Activated CD4-positive, alpha-beta T cell treated with anti-CD3 and anti-CD28 coated beads, Interleukin-10, Interleukin-2, amounts not matched to agents 100 ng/mL and 50 ng/mL, durations not matched to agents 16 hours and 8 hours (primary cell): ENCODE results near the gene TAF4B.
"Not testable (repeated sequence)": the region's sequence is repeated elsewhere in the genome, so short reads cannot be mapped to it uniquely, and the experiment has no call there.

ENCODE experiments used
- DNase-seq: peaks from one replicate; pipeline ENCODE4 v3.0.0-alpha.2; 2020

TAF4B gene

DNA sequence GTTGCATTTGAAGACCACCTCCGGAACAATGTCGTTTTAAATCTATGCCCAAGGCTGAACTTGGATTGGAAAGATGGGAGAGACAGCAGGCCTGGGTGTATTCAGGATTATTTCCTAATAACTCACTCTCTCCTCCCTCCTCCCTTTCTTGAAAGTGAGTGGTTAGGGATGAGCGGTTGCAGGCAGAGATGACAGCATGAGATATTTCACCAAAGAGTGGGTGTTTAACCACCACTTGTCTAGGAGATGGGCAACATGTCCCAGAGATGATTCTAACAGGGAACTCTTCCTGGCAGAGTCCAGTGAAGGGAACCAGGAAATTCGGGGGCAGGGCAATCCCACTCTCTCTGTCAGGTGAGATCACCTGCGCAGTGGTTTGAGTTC is 198.9 kb downstream of the TAF4B start:
- no peak for DNase-seq

DNA sequence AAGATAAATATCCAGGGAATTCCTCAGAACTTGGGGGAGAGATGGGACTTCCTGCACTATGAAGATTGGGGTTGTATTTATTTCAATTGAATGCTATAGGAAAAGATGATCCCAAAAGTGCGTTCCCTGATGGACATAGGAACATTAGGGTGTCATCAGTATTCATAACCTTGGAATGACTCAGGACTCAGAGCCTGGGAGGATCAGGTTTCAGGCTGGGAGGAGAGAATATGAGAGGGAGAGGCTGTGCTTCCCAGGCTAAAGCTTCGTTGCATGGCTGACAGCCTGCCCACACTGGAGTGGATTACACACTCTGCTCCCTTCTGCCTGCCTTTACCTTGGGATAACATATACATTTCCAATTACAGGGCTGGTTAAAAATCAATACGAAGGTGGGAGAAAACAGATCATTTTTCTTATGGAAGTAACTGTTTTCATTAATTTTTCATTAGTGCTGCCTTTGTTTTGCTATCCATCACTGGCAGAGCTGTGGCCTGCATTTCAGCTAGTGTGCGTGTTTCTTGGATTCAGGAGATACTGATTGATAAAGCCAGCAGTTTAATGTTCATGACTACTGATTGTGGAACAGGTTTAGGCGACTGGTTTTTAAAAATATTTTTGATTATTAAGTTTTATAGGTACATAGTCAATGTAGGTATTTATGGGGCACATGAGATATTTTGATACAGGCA is 203.4 kb downstream of the TAF4B start:
- no peak for DNase-seq

DNA sequence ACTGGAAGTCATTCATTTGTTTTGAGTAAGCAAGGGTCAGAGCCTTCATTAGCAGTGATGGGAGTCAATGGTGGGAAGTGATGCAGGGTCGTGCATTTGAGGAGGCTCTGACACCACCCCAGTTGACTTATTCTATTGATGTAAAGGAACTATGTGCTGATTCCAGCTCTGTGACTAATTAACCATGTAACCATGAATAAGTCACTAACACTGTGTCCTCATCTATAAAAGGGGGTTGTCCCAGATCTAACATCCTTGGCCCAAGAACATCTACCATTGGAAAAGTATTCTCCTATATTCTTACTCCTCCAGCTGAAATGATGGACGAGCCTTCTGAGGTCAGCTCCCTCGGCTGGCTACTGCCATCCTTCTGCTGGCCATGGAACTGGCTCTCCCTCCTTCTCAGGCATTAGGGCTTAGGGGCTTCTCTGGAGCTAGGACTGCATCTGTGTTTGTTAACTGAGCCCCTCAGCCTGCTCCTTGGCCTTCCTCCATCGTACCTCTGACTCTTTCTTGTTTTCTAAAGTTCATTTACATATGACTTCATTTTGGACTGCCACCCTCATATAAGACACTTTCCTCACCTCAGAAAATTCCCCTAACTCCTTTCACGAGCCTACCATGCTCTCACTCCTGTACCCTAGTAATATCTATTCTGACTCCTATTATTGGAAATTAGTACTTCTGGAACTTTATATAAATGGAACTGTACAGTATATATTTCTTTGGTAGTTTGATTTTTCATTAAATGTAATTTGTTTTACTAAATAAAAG is 206.6 kb downstream of the TAF4B start:
- no peak for DNase-seq

DNA sequence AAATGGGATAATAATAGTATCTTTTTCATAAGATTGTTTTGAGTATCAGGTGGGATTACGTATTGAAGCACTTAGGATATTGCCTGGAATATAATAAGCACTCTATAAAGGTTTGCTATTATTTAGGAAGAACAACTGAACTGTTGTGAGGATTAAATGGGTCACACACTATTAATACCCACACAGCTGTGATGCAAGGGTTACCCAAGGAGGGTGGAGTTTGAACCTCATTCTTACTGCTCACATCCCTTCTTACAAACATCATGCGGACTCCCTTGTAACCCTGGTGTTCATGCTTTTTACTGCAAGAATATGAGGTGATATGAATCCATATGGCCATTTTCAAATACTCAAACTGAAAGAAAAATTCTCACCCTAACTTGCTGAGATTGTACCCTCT is 208.6 kb downstream of the TAF4B start:
- no peak for DNase-seq

DNA sequence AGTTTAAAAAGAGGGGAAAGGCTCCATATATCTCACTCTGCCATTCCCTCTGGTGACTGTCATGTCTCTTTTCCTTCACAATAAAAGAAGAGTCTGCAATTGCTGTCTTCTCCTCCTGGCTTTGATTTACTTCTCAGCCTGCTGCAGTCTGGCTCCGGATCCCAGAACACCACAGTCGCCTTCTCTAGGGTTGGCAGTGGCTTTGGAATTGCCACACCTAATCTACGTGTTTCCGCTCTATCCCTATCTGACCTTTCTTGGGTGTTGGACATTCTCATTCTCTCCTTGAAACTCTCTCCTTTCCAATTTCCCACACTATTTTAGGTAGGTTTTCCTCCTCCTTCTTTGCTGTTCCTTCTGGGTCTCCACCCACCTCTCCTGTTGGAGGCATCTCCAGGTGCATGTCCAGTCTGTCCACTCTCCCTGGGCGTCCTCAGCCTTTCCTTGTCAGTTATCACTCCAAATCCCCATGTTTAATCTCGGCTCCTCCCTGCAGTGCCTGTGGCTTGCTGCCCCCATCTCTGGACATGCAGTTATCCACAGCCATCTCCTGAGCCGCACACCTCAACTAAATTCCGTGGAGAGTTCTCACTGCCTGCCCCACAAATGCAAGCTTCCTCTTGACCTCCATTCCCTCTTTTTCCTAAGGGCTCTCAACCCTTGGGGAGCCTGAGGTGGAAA is 209.3 kb downstream of the TAF4B start:
- DNase-seq, result no peak

DNA sequence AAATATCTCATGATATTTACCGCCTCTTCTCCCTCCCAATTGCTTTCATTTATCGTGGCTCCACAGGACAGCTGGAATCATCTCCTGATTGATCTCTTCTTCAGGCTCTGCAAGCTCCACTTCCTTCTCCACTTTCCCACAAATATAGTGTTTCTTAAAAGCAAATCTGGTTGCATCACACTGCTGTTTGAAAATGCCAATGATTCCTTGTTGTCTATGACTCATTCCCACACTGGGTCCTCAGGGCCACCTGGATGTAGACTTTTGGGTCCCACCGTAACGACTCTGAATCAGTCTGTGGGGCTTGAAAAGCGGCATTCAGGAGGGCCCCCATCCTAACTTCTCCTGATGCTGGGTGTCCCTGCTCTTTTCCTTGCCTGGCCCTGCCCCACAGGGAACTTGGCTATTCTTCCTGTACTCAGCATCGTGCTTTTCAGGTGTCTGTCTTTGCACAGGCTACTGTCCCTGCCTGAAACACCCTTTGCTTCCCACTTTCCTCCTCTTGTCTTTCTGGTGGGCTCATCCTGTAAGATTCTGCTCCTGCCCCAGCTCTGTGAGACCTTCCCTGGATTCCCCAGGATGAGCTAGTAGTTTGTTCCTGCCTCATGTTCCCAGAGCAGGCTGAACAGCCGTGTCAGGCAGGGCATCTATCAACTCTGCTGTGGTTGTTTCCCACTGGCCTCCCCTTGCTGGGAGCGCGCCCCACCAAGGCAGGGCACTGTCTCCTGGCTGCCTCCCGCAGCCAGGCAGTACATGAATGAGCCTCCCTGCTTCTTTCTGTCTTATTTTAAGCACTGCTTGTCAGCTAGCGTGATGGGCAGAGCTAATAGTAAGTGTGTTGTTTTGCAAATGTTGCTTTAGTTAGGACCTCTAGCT is 210.2 kb downstream of the TAF4B start:
- DNase-seq, result no peak

DNA sequence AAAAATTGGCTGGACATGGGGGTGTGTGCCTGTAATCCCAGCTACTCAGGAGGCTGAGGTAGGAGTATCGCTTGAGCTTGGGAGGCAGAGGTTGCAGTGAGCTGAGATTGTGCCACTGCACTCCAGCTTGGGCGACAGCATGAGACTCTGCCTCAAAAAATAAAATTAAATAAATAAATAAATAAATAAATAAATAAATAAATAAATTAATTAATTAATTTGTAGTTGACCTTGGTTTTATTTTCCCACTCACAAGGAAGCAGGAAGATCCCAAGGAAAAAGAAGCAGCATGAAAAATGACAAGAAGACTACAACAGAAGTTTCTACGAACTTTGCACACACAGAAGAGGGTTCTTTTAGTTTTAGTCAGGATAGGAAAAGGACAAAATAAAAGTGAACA is 211.4 kb downstream of the TAF4B start:
- DNase-seq, result not testable (repeated sequence)

DNA sequence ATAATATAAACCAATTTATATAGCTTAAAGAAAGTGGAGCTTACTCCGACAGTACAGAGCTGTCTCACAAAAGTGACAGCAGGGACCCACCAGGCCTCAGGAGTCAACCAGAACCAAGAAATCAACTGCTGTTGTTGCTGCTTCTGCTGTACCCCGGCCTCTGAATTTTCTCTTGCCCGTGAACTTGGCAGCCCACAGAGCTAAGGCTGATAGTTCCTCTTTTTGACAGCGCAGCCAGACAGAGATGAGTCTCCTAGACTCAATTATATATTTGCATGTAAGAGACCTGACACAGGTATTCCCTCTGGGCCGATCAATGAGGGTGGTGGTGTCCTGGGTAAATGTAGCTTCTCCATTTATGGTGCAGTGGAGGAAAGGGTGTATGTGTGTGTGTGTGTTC is 212.7 kb downstream of the TAF4B start:
- no peak for DNase-seq

DNA sequence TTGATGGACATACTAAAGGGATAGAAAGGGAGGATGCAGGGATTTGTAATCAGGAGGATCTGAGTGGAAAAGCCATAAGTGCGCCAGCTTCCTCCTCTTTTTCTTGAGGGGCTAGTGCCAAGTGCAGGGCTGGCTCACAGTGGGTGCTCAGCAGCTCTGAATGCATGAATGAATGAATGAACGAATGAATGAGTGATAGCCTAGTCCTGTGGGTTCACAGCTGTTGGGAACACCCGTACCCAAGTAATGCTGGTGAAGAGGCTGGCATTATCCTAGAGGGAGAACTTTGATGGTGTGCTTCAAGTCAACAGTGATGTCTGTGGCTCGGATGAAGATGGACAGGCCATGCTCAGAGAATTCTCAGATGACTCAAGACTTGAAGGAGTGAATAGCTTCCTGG is 213.3 kb downstream of the TAF4B start:
- DNase-seq, result no peak

DNA sequence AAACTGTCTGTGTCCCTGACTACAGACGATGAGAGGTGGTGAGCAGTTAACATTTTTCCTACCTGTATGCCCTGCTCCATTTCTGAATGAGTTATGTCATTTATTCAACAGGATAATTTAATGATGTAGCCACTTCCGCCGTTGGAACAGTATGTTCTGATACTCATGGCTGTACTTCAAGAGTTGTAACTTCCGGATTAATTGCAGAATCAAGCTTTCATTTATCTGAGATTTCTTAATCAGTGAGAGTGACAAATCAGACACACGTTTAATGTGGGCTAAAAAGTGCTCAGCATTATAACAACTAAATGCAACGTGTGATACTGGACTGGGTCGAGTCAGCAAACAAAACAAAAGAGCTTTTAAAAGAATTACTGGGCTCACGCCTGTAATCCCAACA is 214.4 kb downstream of the TAF4B start:
- no peak for DNase-seq
